ENCODE measurements around the gene THBS4.
A peak's percentile ranks its signal among the peaks of the same experiment; 100 is the strongest.
"Not testable (repeated sequence)": the region's sequence is repeated elsewhere in the genome, so short reads cannot be mapped to it uniquely, and the experiment has no call there.

The THBS4 gene

GRCh38 chr5:80077051-80077714 lies 42.0 kb downstream of the THBS4 start:
- DNase-seq, result peak; percentile 62

GRCh38 chr5:80078921-80079320 lies 43.8 kb downstream of the THBS4 start:
- DNase-seq, result peak; percentile 90

GRCh38 chr5:80082281-80082680 lies 47.1 kb downstream of the THBS4 start:
- no peak for DNase-seq

- DNase-seq, result peak; percentile 87
Measured at GRCh38 chr5:80082731-80083100, 47.6 kb downstream of the THBS4 start.

- peak; percentile 94 for DNase-seq
Measured at GRCh38 chr5:80083101-80083890, 48.1 kb downstream of the THBS4 start.

- DNase-seq, result no peak
Measured at GRCh38 chr5:80090884-80091166, 55.7 kb downstream of the THBS4 start.

GRCh38 chr5:80091792-80092192 lies 56.6 kb downstream of the THBS4 start:
- peak; percentile 92 for DNase-seq

GRCh38 chr5:80092486-80093107 lies 57.4 kb downstream of the THBS4 start:
- DNase-seq, result peak; percentile 66

- no peak for DNase-seq
Measured at GRCh38 chr5:80093796-80094195, 58.6 kb downstream of the THBS4 start.

- DNase-seq, result no peak
Measured at GRCh38 chr5:80094236-80094738, 59.1 kb downstream of the THBS4 start.

- no peak for DNase-seq
Measured at GRCh38 chr5:80097451-80097850, 62.3 kb downstream of the THBS4 start.

GRCh38 chr5:80101993-80102392 lies 66.8 kb downstream of the THBS4 start:
- DNase-seq, result no peak

- no peak for DNase-seq
Measured at GRCh38 chr5:80103371-80103770, 68.2 kb downstream of the THBS4 start.

GRCh38 chr5:80105698-80106439 lies 70.7 kb downstream of the THBS4 start:
- DNase-seq, result no peak

- DNase-seq, result no peak
Measured at GRCh38 chr5:80106916-80107315, 71.8 kb downstream of the THBS4 start.

- no peak for DNase-seq
Measured at GRCh38 chr5:80109646-80110478, 74.7 kb downstream of the THBS4 start.

GRCh38 chr5:80111376-80111990 lies 76.3 kb downstream of the THBS4 start:
- DNase-seq, result not testable (repeated sequence)

- DNase-seq, result no peak
Measured at GRCh38 chr5:80114860-80115259, 79.7 kb downstream of the THBS4 start.

GRCh38 chr5:80116000-80116399 lies 80.9 kb downstream of the THBS4 start:
- DNase-seq, result no peak

GRCh38 chr5:80116465-80116864 lies 81.3 kb downstream of the THBS4 start:
- no peak for DNase-seq

- peak; percentile 24 for DNase-seq
Measured at GRCh38 chr5:80117446-80117845, 82.3 kb downstream of the THBS4 start.

- no peak for DNase-seq
Measured at GRCh38 chr5:80119372-80119771, 84.2 kb downstream of the THBS4 start.
